NCI-H2107 (cell line): ENCODE measurements around the gene RNASEH1.
"Not testable (repeated sequence)": the region's sequence is repeated elsewhere in the genome, so short reads cannot be mapped to it uniquely, and the experiment has no call there.

Experiments
- DNase-seq: peaks from one replicate; lab custom pipeline; 2025; lab: John Stamatoyannopoulos, UW

Gene RNASEH1

GRCh38 chr2:3594493-3595281 is 36.6 kb upstream of the RNASEH1 start, which contains the start of gene COLEC11:
COLEC11 (plus strand) TSS chr2:3595112; CDS start chr2:3604341, 9,229 bp downstream.
- DNase-seq = no peak

GRCh38 chr2:3589086-3589485 is 31.0 kb upstream of the RNASEH1 start:
- no peak for DNase-seq

- no peak for DNase-seq
Observed at GRCh38 chr2:3588084-3588483, 30.0 kb upstream of the RNASEH1 start.

GRCh38 chr2:3587432-3587831 is 29.3 kb upstream of the RNASEH1 start:
- no peak for DNase-seq

- no peak for DNase-seq
Observed at GRCh38 chr2:3587021-3587420, 28.9 kb upstream of the RNASEH1 start.

- DNase-seq = no peak
Observed at GRCh38 chr2:3586220-3586619, 28.1 kb upstream of the RNASEH1 start.

GRCh38 chr2:3585261-3586109 is 27.4 kb upstream of the RNASEH1 start:
- DNase-seq = no peak

- DNase-seq = no peak
Observed at GRCh38 chr2:3584608-3585260, 26.6 kb upstream of the RNASEH1 start.

- no peak for DNase-seq
Observed at GRCh38 chr2:3584076-3584475, 25.9 kb upstream of the RNASEH1 start.

GRCh38 chr2:3581367-3582262 is 23.5 kb upstream of the RNASEH1 start:
- no peak for DNase-seq

- no peak for DNase-seq
Observed at GRCh38 chr2:3580449-3580848, 22.3 kb upstream of the RNASEH1 start.

- DNase-seq = no peak
Observed at GRCh38 chr2:3578987-3579386, 20.9 kb upstream of the RNASEH1 start.

- not testable (repeated sequence) for DNase-seq
Observed at GRCh38 chr2:3576263-3576630, 18.1 kb upstream of the RNASEH1 start.

- DNase-seq = no peak
Observed at GRCh38 chr2:3575534-3576262, 17.6 kb upstream of the RNASEH1 start.

- DNase-seq = no peak
Observed at GRCh38 chr2:3574155-3574554, 16.0 kb upstream of the RNASEH1 start.

- DNase-seq = no peak
Observed at GRCh38 chr2:3572620-3573019, 14.5 kb upstream of the RNASEH1 start.

GRCh38 chr2:3571284-3571683 is 13.2 kb upstream of the RNASEH1 start:
- DNase-seq = no peak

GRCh38 chr2:3569656-3570055 is 11.5 kb upstream of the RNASEH1 start:
- not testable (repeated sequence) for DNase-seq

GRCh38 chr2:3566806-3567205 is 8.7 kb upstream of the RNASEH1 start:
- no peak for DNase-seq

- DNase-seq = no peak
Observed at GRCh38 chr2:3565117-3565516, 7.0 kb upstream of the RNASEH1 start.

GRCh38 chr2:3563521-3563976 is 5.4 kb upstream of the RNASEH1 start:
- DNase-seq = no peak
